WTC11 (cell line): ENCODE data around the gene RTF1. TPM values are rescaled to one million over a fixed set of nuclear protein-coding genes. Genes with fewer than 3 reads are reported as not detected.
"Not testable (repeated sequence)": the region's sequence is repeated elsewhere in the genome, so short reads cannot be mapped to it uniquely, and the experiment has no call there.

Source experiments
- ATAC-seq: fragments of 200-7000 bp; cut with Tn5 transposase; 2 replicates; pipeline ENCODE4 v1.10.0; 2021; ENCODE audit warnings: mild to moderate bottlenecking, moderate library complexity
- CTCF ChIA-PET: fragments of 300-600 bp; sonication (Branson Sonifier 250); formaldehyde crosslinking; loops from one replicate; lab custom pipeline; 2021; ENCODE audit warnings: antibody characterized with exemption; lab: Charles Lee
- POLR2A ChIA-PET: fragments of 350-600 bp; sonication (Branson Sonifier 250); formaldehyde crosslinking; loops from one replicate; lab custom pipeline; 2021; ENCODE audit warnings: antibody characterized with exemption; lab: Charles Lee
- DNase-seq: peaks from one replicate; pipeline ENCODE4 v3.0.0; 2021; ENCODE audit warnings: low spot score
- H3K27ac Mint-ChIP-seq: 2 replicates; pipeline ENCODE4 v1.8.0; 2021; ENCODE audit warnings: mixed read lengths
- H3K27me3 Mint-ChIP-seq: 2 replicates; pipeline ENCODE4 v1.8.0; 2021; ENCODE audit warnings: low read depth, mild to moderate bottlenecking, moderate library complexity, mixed read lengths
- H3K36me3 Mint-ChIP-seq: 2 replicates; pipeline ENCODE4 v1.8.0; 2021; ENCODE audit warnings: mixed read lengths
- H3K4me1 Mint-ChIP-seq: 2 replicates; pipeline ENCODE4 v1.8.0; 2022; ENCODE audit warnings: mixed read lengths
- H3K4me3 Mint-ChIP-seq: 2 replicates; pipeline ENCODE4 v1.8.0; 2021; ENCODE audit warnings: mild to moderate bottlenecking, moderate library complexity, mixed read lengths
- H3K9me3 Mint-ChIP-seq: 2 replicates; pipeline ENCODE4 v1.8.0; 2021; ENCODE audit warnings: mixed read lengths
- AFF4 ChIP-seq: sonication (generic); formaldehyde crosslinking; IDR thresholded peaks from 2 replicates; pipeline ENCODE4 v1.8.1; 2023; ENCODE audit warnings: mild to moderate bottlenecking, missing genetic modification reagents, borderline replicate concordance
- ATF2 ChIP-seq: sonication (generic); formaldehyde crosslinking; IDR thresholded peaks from 2 replicates; pipeline ENCODE4 v1.8.1; 2022; ENCODE audit warnings: low read depth, missing genetic modification reagents, borderline replicate concordance
- E2F4 ChIP-seq: sonication (generic); formaldehyde crosslinking; IDR thresholded peaks from 2 replicates; pipeline ENCODE4 v1.8.1; 2022; ENCODE audit warnings: low read depth, mild to moderate bottlenecking, moderate library complexity, missing genetic modification reagents, borderline replicate concordance
- ELF4 ChIP-seq: sonication (generic); formaldehyde crosslinking; IDR thresholded peaks from 2 replicates; pipeline ENCODE4 v1.8.1; 2022; ENCODE audit warnings: low read depth, mild to moderate bottlenecking, moderate library complexity, missing genetic modification reagents
- IRF2 ChIP-seq: sonication (generic); formaldehyde crosslinking; IDR thresholded peaks from 2 replicates; pipeline ENCODE4 v1.8.0; 2022; ENCODE audit warnings: low read depth, missing genetic modification reagents, borderline replicate concordance
- JAZF1 ChIP-seq: fragments of 250-450 bp; sonication (Bioruptor Pico); IDR thresholded peaks from 2 replicates; pipeline ENCODE4 v1.9.0; 2021; ENCODE audit warnings: moderate library complexity, mild to moderate bottlenecking, inconsistent platforms
- JUN ChIP-seq: sonication (generic); formaldehyde crosslinking; IDR thresholded peaks from 2 replicates; pipeline ENCODE4 v1.8.0; 2023; ENCODE audit warnings: mild to moderate bottlenecking, missing genetic modification reagents
- MLX ChIP-seq: sonication (generic); formaldehyde crosslinking; IDR thresholded peaks from 2 replicates; pipeline ENCODE4 v1.8.1; 2023; ENCODE audit warnings: mild to moderate bottlenecking, missing genetic modification reagents, moderate library complexity
- MYBL2 ChIP-seq: sonication (generic); formaldehyde crosslinking; IDR thresholded peaks from 2 replicates; pipeline ENCODE4 v1.8.1; 2023; ENCODE audit warnings: mild to moderate bottlenecking, moderate library complexity, missing genetic modification reagents
- TP53 ChIP-seq: sonication (generic); formaldehyde crosslinking; IDR thresholded peaks from 2 replicates; pipeline ENCODE4 v1.8.1; 2023; ENCODE audit warnings: mild to moderate bottlenecking, missing genetic modification reagents
- ZMAT4 ChIP-seq: fragments of 250-450 bp; sonication (Bioruptor Pico); IDR thresholded peaks from 2 replicates; pipeline ENCODE4 v1.9.0; 2021; ENCODE audit warnings: mild to moderate bottlenecking
- ZNF121 ChIP-seq: sonication (generic); formaldehyde crosslinking; IDR thresholded peaks from 2 replicates; pipeline ENCODE4 v1.8.0; 2023; ENCODE audit warnings: missing genetic modification reagents
- ZNF138 ChIP-seq: sonication (generic); formaldehyde crosslinking; conservative IDR thresholded peaks from 2 replicates; pipeline ENCODE4 v1.8.1; 2022; ENCODE audit warnings: mild to moderate bottlenecking, moderate library complexity, missing genetic modification reagents
- ZNF263 ChIP-seq: sonication (generic); formaldehyde crosslinking; IDR thresholded peaks from 2 replicates; pipeline ENCODE4 v1.8.1; 2022; ENCODE audit warnings: low read depth, mild to moderate bottlenecking, moderate library complexity, missing genetic modification reagents
- total RNA-seq: library from RNA; stranded (reverse); gene quantifications from 3 replicates; pipeline ENCODE4 v1.2.3, GENCODE V29; 2021
- TF ChIP-seq, protein P1 (sequence below): sonication (generic); formaldehyde crosslinking; IDR thresholded peaks from 2 replicates; pipeline ENCODE4 v1.8.0; 2022; ENCODE audit warnings: missing genetic modification reagents

RTF1 gene
- total RNA-seq, 1 experiment from 2014 or later: 52.3 TPM

- no peak for DNase-seq
- no peak for ATAC-seq
- Mint-ChIP-seq H3K4me1 (no peaks in the 10 kb centered on the region), H3K36me3 (peaks cover 34% of the 10 kb centered on the region), H3K4me3 (no peak overlapping the region), H3K9me3 (no peaks in the 10 kb centered on the region), H3K27ac (peak overlapping the region; percentile 65; the same call in 1 of the 2 replicates), H3K27me3 (no peaks in the 10 kb centered on the region)
- TF ChIP-seq MYBL2 (CRISPR knock-in tag) (no peak), JUN (CRISPR knock-in tag) (no peak), E2F4 (no peak)
- ChIA-PET CTCF (interaction anchor here (0.6 kb wide), 1 partner anchor 8 kb away, joined by 3 read pairs; no protein-coding TSS in a partner anchor), POLR2A (no interaction called here)
Measured at GRCh38 chr15:41438206-41438605, 21.3 kb downstream of the RTF1 start.

GRCh38 chr15:41438745-41439144, 21.9 kb downstream of the RTF1 start:
- H3K27me3 Mint-ChIP-seq, ATAC-seq, POLR2A ChIA-PET, H3K4me1 Mint-ChIP-seq, DNase-seq, H3K9me3 Mint-ChIP-seq, H3K27ac Mint-ChIP-seq, H3K4me3 Mint-ChIP-seq: not testable (repeated sequence)
- CTCF ChIA-PET: interaction anchor here (0.6 kb wide), 1 partner anchor 9 kb away, joined by 3 read pairs; no protein-coding TSS in a partner anchor
- peaks cover 36% of the 10 kb centered on the region for H3K36me3 Mint-ChIP-seq

DNA sequence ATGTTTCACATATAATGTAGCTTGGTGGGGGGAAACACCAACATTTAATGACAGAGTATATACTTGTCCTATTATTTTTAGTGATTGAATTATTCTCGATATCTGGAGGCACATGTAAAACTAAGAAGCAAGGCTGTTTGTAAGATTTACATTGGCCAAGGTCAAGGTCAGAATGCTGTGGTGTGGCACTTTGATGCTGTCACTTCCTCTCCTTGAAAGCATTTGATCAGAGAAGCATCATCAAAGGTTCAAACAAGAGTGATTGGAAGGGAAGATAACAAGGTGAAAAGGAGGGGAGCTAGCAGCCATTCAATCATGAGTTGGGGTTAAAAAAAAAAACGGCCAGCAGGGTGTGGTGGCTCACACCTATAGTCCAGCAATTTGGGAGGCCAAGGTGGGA, 26.4 kb downstream of the RTF1 start:
- Mint-ChIP-seq H3K4me1 (no peaks in the 10 kb centered on the region), H3K4me3 (no peak overlapping the region), H3K9me3 (no peaks in the 10 kb centered on the region), H3K27me3 (no peaks in the 10 kb centered on the region), H3K27ac (no peak overlapping the region), H3K36me3 (peaks cover 32% of the 10 kb centered on the region)
- TF ChIP-seq JAZF1 (CRISPR knock-in tag): no peak
- no peak for TF ChIP-seq ELF4 (CRISPR knock-in tag)
- TF ChIP-seq IRF2 (CRISPR knock-in tag): no peak
- no peak for TF ChIP-seq ATF2 (CRISPR knock-in tag)
- TF ChIP-seq ZNF121: no peak
- no peak for TF ChIP-seq ZNF263 (CRISPR knock-in tag)
- TF ChIP-seq, protein P1, sequence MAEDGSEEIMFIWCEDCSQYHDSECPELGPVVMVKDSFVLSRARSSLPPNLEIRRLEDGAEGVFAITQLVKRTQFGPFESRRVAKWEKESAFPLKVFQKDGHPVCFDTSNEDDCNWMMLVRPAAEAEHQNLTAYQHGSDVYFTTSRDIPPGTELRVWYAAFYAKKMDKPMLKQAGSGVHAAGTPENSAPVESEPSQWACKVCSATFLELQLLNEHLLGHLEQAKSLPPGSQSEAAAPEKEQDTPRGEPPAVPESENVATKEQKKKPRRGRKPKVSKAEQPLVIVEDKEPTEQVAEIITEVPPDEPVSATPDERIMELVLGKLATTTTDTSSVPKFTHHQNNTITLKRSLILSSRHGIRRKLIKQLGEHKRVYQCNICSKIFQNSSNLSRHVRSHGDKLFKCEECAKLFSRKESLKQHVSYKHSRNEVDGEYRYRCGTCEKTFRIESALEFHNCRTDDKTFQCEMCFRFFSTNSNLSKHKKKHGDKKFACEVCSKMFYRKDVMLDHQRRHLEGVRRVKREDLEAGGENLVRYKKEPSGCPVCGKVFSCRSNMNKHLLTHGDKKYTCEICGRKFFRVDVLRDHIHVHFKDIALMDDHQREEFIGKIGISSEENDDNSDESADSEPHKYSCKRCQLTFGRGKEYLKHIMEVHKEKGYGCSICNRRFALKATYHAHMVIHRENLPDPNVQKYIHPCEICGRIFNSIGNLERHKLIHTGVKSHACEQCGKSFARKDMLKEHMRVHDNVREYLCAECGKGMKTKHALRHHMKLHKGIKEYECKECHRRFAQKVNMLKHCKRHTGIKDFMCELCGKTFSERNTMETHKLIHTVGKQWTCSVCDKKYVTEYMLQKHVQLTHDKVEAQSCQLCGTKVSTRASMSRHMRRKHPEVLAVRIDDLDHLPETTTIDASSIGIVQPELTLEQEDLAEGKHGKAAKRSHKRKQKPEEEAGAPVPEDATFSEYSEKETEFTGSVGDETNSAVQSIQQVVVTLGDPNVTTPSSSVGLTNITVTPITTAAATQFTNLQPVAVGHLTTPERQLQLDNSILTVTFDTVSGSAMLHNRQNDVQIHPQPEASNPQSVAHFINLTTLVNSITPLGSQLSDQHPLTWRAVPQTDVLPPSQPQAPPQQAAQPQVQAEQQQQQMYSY (CRISPR knock-in tag): no peak
- TF ChIP-seq ZMAT4 (CRISPR knock-in tag): no peak
- no peak for TF ChIP-seq TP53 (CRISPR knock-in tag)
- no peak for TF ChIP-seq ZNF138
- TF ChIP-seq AFF4 (CRISPR knock-in tag): no peak
- no peak for TF ChIP-seq MLX
- DNase-seq (no peak), ATAC-seq (no peak)
- POLR2A ChIA-PET: no interaction called here
- CTCF ChIA-PET: interaction anchor here (2.2 kb wide), 1 partner anchor 23 kb away, joined by 9 read pairs; no protein-coding TSS in a partner anchor
